HepG2 (cell line): ENCODE measurements around the gene C12orf43. TPM values are rescaled to one million over a fixed set of nuclear protein-coding genes. Genes with fewer than 3 reads are reported as not detected.

Source experiments
- ASH2L ChIP-seq: fragments of 300-600, 200-600 bp; sonication (generic); IDR thresholded peaks from 2 replicates; pipeline ENCODE4 v1.7.0; 2017; ENCODE audit warnings: low read depth, mild to moderate bottlenecking, moderate library complexity, mixed read lengths, low read length; ENCODE audit not compliant: insufficient read length
- CREM ChIP-seq, 2 experiments: sonication (generic) in 1 of 2; formaldehyde crosslinking in 1 of 2; IDR thresholded peaks; 2 replicates each; pipeline versions ENCODE4 v1.4.0 to v1.6.1; 2016 to 2020; ENCODE audit warnings: antibody characterized with exemption in 1 of 2, mild to moderate bottlenecking in 1 of 2, missing genetic modification reagents in 1 of 2
- JUND ChIP-seq: sonication (generic); formaldehyde crosslinking; IDR thresholded peaks from 2 replicates; pipeline ENCODE4 v1.8.0; 2022; ENCODE audit warnings: mild to moderate bottlenecking, missing genetic modification reagents
- LRRFIP1 ChIP-seq: sonication (generic); formaldehyde crosslinking; conservative IDR thresholded peaks from 2 replicates; pipeline ENCODE4 v1.4.0; 2020; ENCODE audit warnings: missing genetic modification reagents
- PREB ChIP-seq: sonication (generic); formaldehyde crosslinking; IDR thresholded peaks from 2 replicates; pipeline ENCODE4 v1.4.0; 2020; ENCODE audit warnings: missing genetic modification reagents
- REPIN1 ChIP-seq: sonication (generic); formaldehyde crosslinking; IDR thresholded peaks from 2 replicates; pipeline ENCODE4 v1.8.0; 2022; ENCODE audit warnings: missing genetic modification reagents, low read depth, mild to moderate bottlenecking, borderline replicate concordance
- SMARCC2 ChIP-seq: fragments of 450-650 bp; IDR thresholded peaks from 2 replicates; pipeline ENCODE4 v1.6.1; 2017; ENCODE audit warnings: antibody characterized with exemption, mild to moderate bottlenecking
- SOX6 ChIP-seq, 2 experiments: fragments of 450-650 bp in 1 of 2; sonication (generic) in 1 of 2; formaldehyde crosslinking in 1 of 2; IDR thresholded peaks; 2 replicates each; pipeline versions ENCODE4 v1.4.0 to v1.6.1; 2017 to 2020; ENCODE audit warnings: antibody characterized with exemption in 1 of 2, mild to moderate bottlenecking in 1 of 2, missing genetic modification reagents in 1 of 2
- SRSF1 ChIP-seq: fragments of 200-400 bp; formaldehyde crosslinking; optimal IDR thresholded peaks from 2 replicates; pipeline ENCODE3; 2017; ENCODE audit warnings: mild to moderate bottlenecking, low read depth, low read length, moderate library complexity
- TRAFD1 ChIP-seq: sonication (generic); formaldehyde crosslinking; IDR thresholded peaks from 2 replicates; pipeline ENCODE4 v1.5.1; 2020; ENCODE audit warnings: missing genetic modification reagents, mild to moderate bottlenecking, borderline replicate concordance
- ZNF274 ChIP-seq: sonication (generic); formaldehyde crosslinking; IDR thresholded peaks from 2 replicates; pipeline ENCODE4 v1.5.1; 2020; ENCODE audit warnings: mild to moderate bottlenecking, missing genetic modification reagents
- ZNF441 ChIP-seq: sonication (generic); formaldehyde crosslinking; IDR thresholded peaks from 2 replicates; pipeline ENCODE4 v1.7.0; 2021; ENCODE audit warnings: missing genetic modification reagents, borderline replicate concordance
- ZNF546 ChIP-seq: sonication (generic); formaldehyde crosslinking; conservative IDR thresholded peaks from 2 replicates; pipeline ENCODE4 v1.8.1; 2023; ENCODE audit warnings: mild to moderate bottlenecking, missing genetic modification reagents
- polyA plus RNA-seq, 8 experiments: library from polyadenylated mRNA; depleted of rRNA in 3 of 8; stranded (reverse) in 7 of 8; unstranded in 1 of 8; fragments of >200 nt; fragmentation: Illumina TruSeq in 4 of 8; extraction: Trizol in 4 of 8; gene quantifications; 2 replicates each; pipeline versions ENCODE4 v1.2.1 to v1.2.3, GENCODE V29; 2011 to 2016; ENCODE audit warnings: low read depth in 4 of 8, missing spikeins in 1 of 8, mixed read lengths in 1 of 8; ENCODE audit not compliant: insufficient read depth in 1 of 8
- total RNA-seq, 5 experiments: library from RNA; depleted of rRNA; stranded (reverse); fragments of >200 nt; fragmentation: Illumina TruSeq; extraction: Trizol; gene quantifications; 2 replicates each; pipeline ENCODE4 v1.2.3, GENCODE V29; 2016; ENCODE audit warnings: low read depth in 1 of 5
- TF ChIP-seq, protein P1 (sequence below): sonication (generic); formaldehyde crosslinking; IDR thresholded peaks from 2 replicates; pipeline ENCODE4 v1.4.0; 2020; ENCODE audit warnings: mild to moderate bottlenecking, missing genetic modification reagents

The C12orf43 gene
- total and polyA plus RNA-seq, 2 of the 13 experiments (the other 11 are each of a cell fraction or from before 2014, with no cell fraction given) = 7.9 to 11.1 TPM

GRCh38 chr12:121026274-121027045 lies 10.2 kb upstream of the C12orf43 start (continued):
- no peak for TF ChIP-seq SRSF1
- no peak for TF ChIP-seq ZNF274
- no peak for TF ChIP-seq SOX6 (IDR thresholded peaks at IDR 0.05)
- TF ChIP-seq SOX6 (CRISPR knock-in tag; IDR thresholded peaks at IDR 0.05) = no peak
- TF ChIP-seq REPIN1 (CRISPR knock-in tag) = no peak
- no peak for TF ChIP-seq SMARCC2
- TF ChIP-seq, protein P1, sequence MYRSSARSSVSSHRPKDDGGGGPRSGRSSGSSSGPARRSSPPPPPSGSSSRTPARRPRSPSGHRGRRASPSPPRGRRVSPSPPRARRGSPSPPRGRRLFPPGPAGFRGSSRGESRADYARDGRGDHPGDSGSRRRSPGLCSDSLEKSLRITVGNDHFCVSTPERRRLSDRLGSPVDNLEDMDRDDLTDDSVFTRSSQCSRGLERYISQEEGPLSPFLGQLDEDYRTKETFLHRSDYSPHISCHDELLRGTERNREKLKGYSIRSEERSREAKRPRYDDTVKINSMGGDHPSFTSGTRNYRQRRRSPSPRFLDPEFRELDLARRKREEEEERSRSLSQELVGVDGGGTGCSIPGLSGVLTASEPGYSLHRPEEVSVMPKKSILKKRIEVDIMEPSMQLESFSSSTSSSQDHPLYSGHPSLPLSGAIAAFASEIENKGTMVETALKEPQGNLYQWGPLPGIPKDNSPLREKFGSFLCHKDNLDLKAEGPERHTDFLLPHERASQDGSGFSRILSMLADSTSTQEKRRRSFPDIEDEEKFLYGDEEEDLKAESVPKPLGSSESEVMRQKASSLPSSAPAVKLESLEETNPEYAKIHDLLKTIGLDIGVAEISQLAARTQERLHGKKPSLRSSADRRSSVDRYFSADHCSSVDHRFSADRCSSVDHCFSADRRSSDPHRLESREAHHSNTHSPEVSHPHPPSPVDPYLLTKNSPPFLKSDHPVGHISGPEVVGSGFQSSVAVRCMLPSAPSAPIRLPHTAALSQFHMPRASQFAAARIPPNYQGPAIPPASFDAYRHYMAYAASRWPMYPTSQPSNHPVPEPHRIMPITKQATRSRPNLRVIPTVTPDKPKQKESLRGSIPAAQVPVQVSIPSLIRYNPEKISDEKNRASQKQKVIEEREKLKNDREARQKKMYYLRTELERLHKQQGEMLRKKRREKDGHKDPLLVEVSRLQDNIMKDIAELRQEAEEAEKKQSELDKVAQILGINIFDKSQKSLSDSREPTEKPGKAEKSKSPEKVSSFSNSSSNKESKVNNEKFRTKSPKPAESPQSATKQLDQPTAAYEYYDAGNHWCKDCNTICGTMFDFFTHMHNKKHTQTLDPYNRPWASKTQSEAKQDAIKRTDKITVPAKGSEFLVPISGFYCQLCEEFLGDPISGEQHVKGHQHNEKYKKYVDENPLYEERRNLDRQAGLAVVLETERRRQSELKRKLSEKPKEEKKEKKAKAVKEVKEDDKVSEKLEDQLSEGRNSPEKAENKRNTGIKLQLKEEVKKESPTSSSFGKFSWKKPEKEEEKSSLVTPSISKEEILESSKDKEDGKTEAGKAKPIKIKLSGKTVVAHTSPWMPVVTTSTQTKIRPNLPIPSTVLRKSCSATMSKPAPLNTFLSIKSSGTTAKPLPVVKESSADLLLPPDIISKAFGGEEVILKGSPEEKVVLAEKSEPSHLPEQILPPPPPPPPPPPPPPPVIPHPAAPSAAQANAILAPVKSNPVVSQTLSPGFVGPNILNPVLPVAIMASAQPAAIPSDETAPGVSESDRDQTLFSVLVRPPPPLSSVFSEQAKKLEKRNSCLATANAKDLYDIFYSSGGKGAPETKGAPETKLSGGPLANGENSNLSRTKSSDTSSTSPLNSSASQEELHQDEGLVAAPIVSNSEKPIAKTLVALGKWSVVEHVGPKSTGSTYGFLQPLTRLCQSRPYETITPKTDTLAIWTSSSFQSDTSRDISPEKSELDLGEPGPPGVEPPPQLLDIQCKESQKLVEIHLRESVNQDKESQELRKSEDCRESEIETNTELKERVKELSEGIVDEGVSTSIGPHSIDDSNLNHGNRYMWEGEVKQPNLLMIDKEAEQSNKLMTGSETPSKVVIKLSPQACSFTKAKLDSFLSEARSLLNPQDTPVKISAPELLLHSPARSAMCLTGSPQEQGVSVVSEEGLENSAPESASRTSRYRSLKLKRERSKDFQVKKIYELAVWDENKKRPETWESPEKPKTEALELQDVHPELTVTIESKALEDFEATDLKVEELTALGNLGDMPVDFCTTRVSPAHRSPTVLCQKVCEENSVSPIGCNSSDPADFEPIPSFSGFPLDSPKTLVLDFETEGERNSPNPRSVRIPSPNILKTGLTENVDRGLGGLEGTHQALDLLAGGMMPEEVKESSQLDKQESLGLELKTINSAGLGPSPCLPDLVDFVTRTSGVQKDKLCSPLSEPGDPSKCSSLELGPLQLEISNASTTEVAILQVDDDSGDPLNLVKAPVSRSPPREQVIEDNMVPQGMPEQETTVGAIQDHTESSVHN (CRISPR knock-in tag) = no peak
- TF ChIP-seq JUND (CRISPR knock-in tag) = no peak
- no peak for TF ChIP-seq CREM (IDR thresholded peaks at IDR 0.05)
- no peak for TF ChIP-seq CREM (CRISPR knock-in tag; IDR thresholded peaks at IDR 0.05)
- no peak for TF ChIP-seq LRRFIP1 (CRISPR knock-in tag)
- 0 out of 2 replicates have a peak, but pooled peaks have one; percentile 22 for TF ChIP-seq ZNF441 (CRISPR knock-in tag)
- no peak for TF ChIP-seq ASH2L
- TF ChIP-seq PREB (CRISPR knock-in tag) = no peak
- TF ChIP-seq TRAFD1 (CRISPR knock-in tag) = 0 out of 2 replicates have a peak, but pooled peaks have one; percentile 47
- no peak for TF ChIP-seq ZNF546 (CRISPR knock-in tag)
